Astrocyte of the cerebellum (primary cell): ENCODE data around the gene RHCG.

ENCODE experiments used
- DNase-seq: peaks from one replicate; pipeline ENCODE4 v3.0.0-alpha.2; 2011; ENCODE audit warnings: low read depth
- H3K4me3 ChIP-seq: 2 replicates; pipeline ENCODE4 v1.5.1; 2011; ENCODE audit warnings: mild to moderate bottlenecking, low read depth, low read length, moderate library complexity
- in situ Hi-C: cut with HindIII; loops from 2 replicates; pipeline ENCODE4 v1.10.0; 2017; ENCODE audit warnings: low sequenced_read_pairs
- TF ChIP-seq, protein P1 (sequence below): IDR thresholded peaks from 2 replicates; pipeline ENCODE4 v1.5.1; 2012; ENCODE audit warnings: low read length, low read depth, moderate library complexity, mild to moderate bottlenecking; ENCODE audit errors: missing control alignments

RHCG gene

DNA sequence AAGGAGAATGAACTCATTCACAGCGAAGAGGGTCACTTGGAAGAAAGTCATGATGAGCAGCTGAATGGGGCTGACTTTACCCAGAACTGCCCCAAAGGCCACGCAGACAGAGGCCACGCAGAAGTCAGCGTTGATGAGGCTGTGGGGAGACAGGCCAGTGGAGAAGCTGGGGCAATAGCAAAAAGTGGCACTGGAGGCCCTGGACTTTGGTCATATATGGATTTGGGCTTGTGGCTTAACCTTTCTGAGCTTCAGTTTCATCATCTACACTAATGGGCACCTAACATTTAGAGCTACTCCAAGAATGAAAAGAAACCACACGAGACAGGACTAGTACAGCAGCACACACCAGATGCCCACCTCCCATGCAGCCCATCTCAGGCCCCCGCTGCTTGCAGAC is 13.3 kb downstream of the RHCG start:
- in situ Hi-C loops: no loop called here
- TF ChIP-seq, protein P1, sequence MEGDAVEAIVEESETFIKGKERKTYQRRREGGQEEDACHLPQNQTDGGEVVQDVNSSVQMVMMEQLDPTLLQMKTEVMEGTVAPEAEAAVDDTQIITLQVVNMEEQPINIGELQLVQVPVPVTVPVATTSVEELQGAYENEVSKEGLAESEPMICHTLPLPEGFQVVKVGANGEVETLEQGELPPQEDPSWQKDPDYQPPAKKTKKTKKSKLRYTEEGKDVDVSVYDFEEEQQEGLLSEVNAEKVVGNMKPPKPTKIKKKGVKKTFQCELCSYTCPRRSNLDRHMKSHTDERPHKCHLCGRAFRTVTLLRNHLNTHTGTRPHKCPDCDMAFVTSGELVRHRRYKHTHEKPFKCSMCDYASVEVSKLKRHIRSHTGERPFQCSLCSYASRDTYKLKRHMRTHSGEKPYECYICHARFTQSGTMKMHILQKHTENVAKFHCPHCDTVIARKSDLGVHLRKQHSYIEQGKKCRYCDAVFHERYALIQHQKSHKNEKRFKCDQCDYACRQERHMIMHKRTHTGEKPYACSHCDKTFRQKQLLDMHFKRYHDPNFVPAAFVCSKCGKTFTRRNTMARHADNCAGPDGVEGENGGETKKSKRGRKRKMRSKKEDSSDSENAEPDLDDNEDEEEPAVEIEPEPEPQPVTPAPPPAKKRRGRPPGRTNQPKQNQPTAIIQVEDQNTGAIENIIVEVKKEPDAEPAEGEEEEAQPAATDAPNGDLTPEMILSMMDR: no peak
- DNase-seq: no peak
- H3K4me3 ChIP-seq: no peak overlapping the region

DNA sequence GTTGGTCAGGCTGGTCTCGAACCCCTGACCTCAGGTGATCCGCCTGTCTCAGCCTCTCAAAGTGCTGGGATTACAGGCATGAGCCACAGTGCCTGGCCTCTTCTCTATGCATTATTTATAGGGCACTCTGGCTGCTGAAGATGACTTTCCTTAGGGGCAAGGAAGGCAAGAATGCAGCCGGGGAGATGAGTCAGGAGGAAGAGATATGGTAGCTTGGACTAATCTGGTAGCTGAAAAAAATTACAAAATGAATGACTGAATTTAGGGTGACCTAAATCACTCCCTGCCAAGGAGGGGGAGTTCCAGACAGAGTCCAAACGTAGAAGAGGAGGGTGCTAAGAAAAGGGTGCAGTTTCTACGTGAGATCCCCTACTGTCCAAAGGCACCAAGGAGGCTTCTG is 14.2 kb downstream of the RHCG start:
- H3K4me3 ChIP-seq: no peak overlapping the region
- TF ChIP-seq, protein P1: no peak
- DNase-seq: no peak
- in situ Hi-C loops: no loop called here

DNA sequence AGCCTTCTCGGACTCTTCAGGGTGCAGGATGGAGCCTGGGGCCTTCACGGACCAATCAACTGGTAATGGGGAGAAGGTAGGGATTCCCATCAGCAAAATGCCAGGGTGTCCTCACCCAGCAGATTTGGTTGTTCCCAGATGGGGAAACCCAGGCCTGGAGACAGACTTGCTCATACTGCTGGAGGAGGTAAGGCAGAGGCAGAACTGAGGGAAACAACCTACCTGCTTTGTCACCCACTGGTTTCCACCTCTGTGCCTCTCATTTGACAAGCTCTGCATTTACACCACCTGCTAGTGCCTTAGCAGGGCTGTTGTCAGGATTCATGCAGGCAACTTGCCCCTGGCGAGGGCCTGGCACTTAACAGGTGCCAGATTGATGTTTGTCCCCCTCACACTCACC is 15.9 kb downstream of the RHCG start:
- H3K4me3 ChIP-seq: no peak overlapping the region
- in situ Hi-C loops: no loop called here
- no peak for DNase-seq
- TF ChIP-seq, protein P1: no peak

DNA sequence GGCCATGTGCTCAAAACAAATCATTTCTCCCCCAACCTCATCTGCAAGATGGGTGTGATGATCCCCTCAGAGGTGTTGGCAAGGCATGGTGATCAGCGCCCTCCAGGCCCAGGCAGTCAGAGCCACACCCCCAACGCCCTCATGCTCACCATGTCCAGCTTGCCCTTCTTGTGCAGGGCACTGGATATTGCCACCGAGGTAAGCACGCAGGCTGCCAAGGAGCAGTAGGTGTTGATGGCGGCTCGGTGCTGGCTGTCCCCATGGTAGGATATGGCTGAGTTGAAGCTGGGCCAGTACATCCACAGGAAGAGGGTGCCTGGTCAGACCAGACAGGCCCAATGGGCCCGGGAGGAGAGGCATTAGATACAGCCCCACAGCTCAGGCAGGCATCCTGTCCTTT is 17.2 kb downstream of the RHCG start:
- in situ Hi-C loops: no loop called here
- TF ChIP-seq, protein P1: no peak
- no peak for DNase-seq
- H3K4me3 ChIP-seq: no peak overlapping the region

DNA sequence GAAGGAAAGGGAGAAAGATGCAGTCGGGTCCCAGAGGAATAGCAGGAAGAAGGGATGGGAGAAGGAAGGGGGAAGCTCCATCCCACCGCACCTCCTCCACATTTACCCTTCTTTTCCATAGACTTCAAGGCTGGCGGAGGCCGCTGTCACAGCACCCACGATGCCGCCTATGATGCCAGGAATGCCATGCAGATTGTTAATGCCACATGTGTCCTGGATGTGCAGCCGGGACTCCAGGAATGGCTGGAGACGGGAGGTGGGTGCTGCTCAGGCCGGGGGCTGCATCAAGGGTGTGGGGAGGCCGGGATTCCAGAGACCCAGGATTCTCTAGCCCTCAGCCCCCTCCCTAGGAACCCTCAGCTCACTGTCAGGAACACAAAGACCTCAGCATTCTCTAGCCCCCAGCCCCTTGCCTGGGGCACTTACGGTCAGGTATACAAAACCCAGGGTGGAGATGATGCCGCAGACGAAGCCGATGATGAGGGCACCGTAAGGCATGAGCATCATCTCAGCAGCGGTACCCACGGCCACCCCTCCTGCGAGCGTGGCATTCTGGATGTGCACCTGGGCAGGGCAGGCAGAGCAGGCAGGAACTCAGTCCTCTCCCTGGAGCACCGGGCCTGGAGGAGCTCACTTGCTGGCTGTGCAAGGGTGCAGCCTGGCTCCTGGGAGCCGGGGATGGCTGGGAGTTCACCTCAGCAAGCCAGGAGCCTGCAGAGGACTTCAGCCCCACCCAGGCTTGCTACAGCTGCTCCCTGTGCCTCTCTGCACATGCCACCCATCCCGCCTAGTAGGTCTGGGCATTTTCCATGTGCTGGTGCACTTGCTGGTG is 18.8 kb downstream of the RHCG start:
- no peak overlapping the region for H3K4me3 ChIP-seq
- TF ChIP-seq, protein P1: no peak
- DNase-seq: no peak
- in situ Hi-C loops: no loop called here

DNA sequence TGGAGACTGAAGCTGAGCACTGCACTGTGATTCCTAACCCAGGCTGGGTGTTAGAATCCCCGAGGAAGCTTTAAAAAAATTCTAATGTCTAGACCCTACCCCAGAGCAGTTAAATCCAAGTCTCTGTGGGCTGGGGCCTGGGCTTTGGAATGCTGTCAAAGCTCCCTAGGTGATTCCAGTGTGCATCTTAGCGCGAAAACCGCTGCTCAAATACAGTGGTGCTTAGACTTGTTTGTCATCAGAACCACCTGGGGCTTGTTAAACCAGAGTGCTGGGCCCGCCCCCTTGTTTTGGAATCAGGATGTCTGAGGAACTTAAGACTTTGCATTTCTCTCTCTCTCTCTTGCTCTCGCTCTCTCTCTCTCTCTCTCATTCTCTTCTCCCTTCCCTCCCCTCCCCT is 20.7 kb downstream of the RHCG start:
- no peak for DNase-seq
- TF ChIP-seq, protein P1: no peak
- H3K4me3 ChIP-seq: no peak overlapping the region
- in situ Hi-C loops: no loop called here
